Keratinocyte (primary cell): ENCODE measurements around the gene S100Z. TPM values are rescaled to one million over a fixed set of nuclear protein-coding genes. Genes with fewer than 3 reads are reported as not detected.
"Not testable (repeated sequence)": the region's sequence is repeated elsewhere in the genome, so short reads cannot be mapped to it uniquely, and the experiment has no call there.

ENCODE experiments used
- DNase-seq: peaks from one replicate; pipeline ENCODE4 v3.0.0-alpha.2; 2011; ENCODE audit warnings: low read depth, missing footprints, low spot score
- FAIRE-seq: peaks from 2 replicates; lab custom pipeline; 2011; peaks lifted over from hg19 to GRCh38; lab: Jason Lieb, UNC
- H2AFZ ChIP-seq: 2 replicates; pipeline ENCODE4 v1.6.0; 2012; ENCODE audit warnings: low read length, control low read depth, inconsistent platforms; ENCODE audit not compliant: control insufficient read depth
- H3K27ac ChIP-seq: 2 replicates; pipeline ENCODE4 v1.5.1; 2011; ENCODE audit warnings: low read length; ENCODE audit not compliant: control insufficient read depth, insufficient read depth
- H3K27me3 ChIP-seq: 3 replicates; pipeline ENCODE4 v1.6.0; 2011; ENCODE audit warnings: low read length; ENCODE audit not compliant: control insufficient read depth, insufficient read depth; ENCODE audit errors: extremely low read depth
- H3K36me3 ChIP-seq, 2 experiments: 2 replicates in 1 of 2; 3 replicates in 1 of 2; pipeline ENCODE4 v1.5.1; 2011; ENCODE audit warnings: low read length in 2 of 2, mild to moderate bottlenecking in 1 of 2; ENCODE audit not compliant: control insufficient read depth in 2 of 2, insufficient read depth in 2 of 2; ENCODE audit errors: extremely low read depth in 1 of 2
- H3K4me1 ChIP-seq: 3 replicates; pipeline ENCODE4 v1.5.1; 2011; ENCODE audit warnings: low read length; ENCODE audit not compliant: control insufficient read depth, insufficient read depth; ENCODE audit errors: extremely low read depth
- H3K4me2 ChIP-seq: 3 replicates; pipeline ENCODE4 v1.6.0; 2011; ENCODE audit warnings: low read depth, low read length; ENCODE audit not compliant: control insufficient read depth, insufficient read depth; ENCODE audit errors: extremely low read depth
- H3K4me3 ChIP-seq, 3 experiments: fragments of 200-600 bp in 1 of 3; sonication (generic) in 1 of 3; 2 replicates in 2 of 3; 3 replicates in 1 of 3; pipeline ENCODE4 v1.5.1; 2011 to 2016; ENCODE audit warnings: low read length in 3 of 3, mild to moderate bottlenecking in 3 of 3, control low read depth in 2 of 3, inconsistent platforms in 1 of 3, low read depth in 1 of 3, mixed read lengths in 1 of 3, mixed run types in 1 of 3, moderate library complexity in 1 of 3; ENCODE audit not compliant: control insufficient read depth in 2 of 3, insufficient read depth in 2 of 3; ENCODE audit errors: extremely low read depth in 1 of 3
- H3K79me2 ChIP-seq: 2 replicates; pipeline ENCODE4 v1.6.0; 2012; ENCODE audit warnings: low read length; ENCODE audit not compliant: control insufficient read depth, insufficient read depth
- H3K9ac ChIP-seq: 3 replicates; pipeline ENCODE4 v1.6.0; 2011; ENCODE audit warnings: low read length; ENCODE audit not compliant: control insufficient read depth, insufficient read depth; ENCODE audit errors: extremely low read depth
- H3K9me1 ChIP-seq: 3 replicates; pipeline ENCODE4 v1.6.0; 2011; ENCODE audit warnings: low read length; ENCODE audit not compliant: control insufficient read depth, insufficient read depth; ENCODE audit errors: extremely low read depth
- H3K9me3 ChIP-seq: 2 replicates; pipeline ENCODE4 v1.5.1; 2012; ENCODE audit warnings: low read depth, low read length; ENCODE audit not compliant: control insufficient read depth
- H4K20me1 ChIP-seq: 3 replicates; pipeline ENCODE4 v1.6.0; 2011; ENCODE audit warnings: low read length; ENCODE audit not compliant: control insufficient read depth, insufficient read depth; ENCODE audit errors: extremely low read depth
- EZH2 ChIP-seq: IDR thresholded peaks from one replicate; pipeline ENCODE4 v1.6.1; 2012; ENCODE audit warnings: inconsistent platforms, mild to moderate bottlenecking, low read length, moderate library complexity
- dilution Hi-C: fragments of 300-500 bp; cut with MboI; formaldehyde crosslinking; loops from one replicate; pipeline ENCODE4 v1.7.0; 2020; ENCODE audit warnings: low sequenced_read_pairs; ENCODE audit not compliant: extremely low pct_ligation_motif_present
- polyA plus RNA-seq, 5 experiments: library from polyadenylated mRNA; depleted of rRNA in 3 of 5; stranded (reverse) in 3 of 5; stranded (forward) in 1 of 5; unstranded in 1 of 5; fragments of >200 nt; gene quantifications; 1 replicate in 1 of 5; 2 replicates in 3 of 5; 3 replicates in 1 of 5; pipeline versions ENCODE4 v1.2.1 to v1.2.3, GENCODE V29; 2011 to 2012; ENCODE audit warnings: missing spikeins in 2 of 5, low read depth in 1 of 5, low replicate concordance in 1 of 5
- TF ChIP-seq, protein P1 (sequence below), 3 experiments: IDR thresholded peaks in 1 of 3; conservative IDR thresholded peaks in 1 of 3; optimal IDR thresholded peaks in 1 of 3; 2 replicates in 2 of 3; 3 replicates in 1 of 3; pipeline versions ENCODE3 to v1.5.1; 2011; ENCODE audit warnings: low read length in 3 of 3, mild to moderate bottlenecking in 3 of 3, moderate library complexity in 2 of 3, control low read depth in 1 of 3, inconsistent platforms in 1 of 3; ENCODE audit not compliant: insufficient read depth in 2 of 3; ENCODE audit errors: extremely low read depth in 1 of 3

The S100Z gene
- polyA plus RNA-seq, 1 donor (not counting 4 experiments of a cell fraction or from before 2014, with no cell fraction given), result not detected

DNA sequence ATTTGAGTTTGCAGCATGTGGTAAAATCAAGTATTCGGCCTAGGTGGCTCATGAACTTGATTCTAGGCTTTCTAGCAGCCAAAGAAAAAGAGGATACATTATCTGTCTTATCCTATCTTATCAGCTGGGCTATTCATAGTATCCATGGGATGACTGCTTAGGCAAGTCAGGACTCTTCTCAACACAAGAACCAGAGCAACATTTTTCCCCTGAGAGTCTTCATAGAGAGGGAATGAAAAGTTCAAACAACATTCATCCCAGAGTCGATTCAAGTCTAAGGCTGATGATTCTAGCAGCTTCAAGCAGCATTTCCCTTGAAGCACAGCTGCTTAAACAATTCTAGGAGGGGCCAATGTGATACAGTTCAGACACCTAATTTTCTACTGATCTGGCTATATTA is 3.0 kb downstream of the S100Z start:
- no peak for DNase-seq
- dilution Hi-C loops, result no loop called here

DNA sequence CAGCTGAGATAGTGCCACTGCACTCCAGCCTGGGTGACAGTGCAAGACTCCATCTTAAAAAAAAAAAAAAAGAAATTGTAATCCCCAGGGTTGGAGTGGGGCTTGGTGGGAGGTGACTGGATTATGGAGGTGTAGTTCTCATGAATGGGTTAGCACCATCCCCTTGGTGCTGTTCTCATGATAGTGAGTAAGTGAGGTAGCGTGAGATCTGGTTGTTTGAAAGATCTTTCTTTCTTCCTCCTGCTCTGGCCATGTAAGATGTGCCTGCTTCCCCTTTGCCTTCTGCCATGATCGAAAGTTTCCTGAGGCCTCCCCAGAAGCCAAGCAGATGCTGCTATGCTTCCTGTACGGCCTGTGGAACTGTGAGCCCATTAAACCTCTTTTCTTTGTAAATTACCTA is 3.9 kb downstream of the S100Z start:
- H3K27me3 ChIP-seq, H3K9me3 ChIP-seq, H3K4me3 ChIP-seq, H3K9me1 ChIP-seq, H3K79me2 ChIP-seq, H3K27ac ChIP-seq, DNase-seq, H3K9ac ChIP-seq, H4K20me1 ChIP-seq, dilution Hi-C loops, H3K4me2 ChIP-seq, H3K36me3 ChIP-seq, H2AFZ ChIP-seq, H3K4me1 ChIP-seq, FAIRE-seq: not testable (repeated sequence)

More for the DNA sequence above, 3.0 kb downstream of the S100Z start:
- no peak for TF ChIP-seq EZH2
- TF ChIP-seq, protein P1, sequence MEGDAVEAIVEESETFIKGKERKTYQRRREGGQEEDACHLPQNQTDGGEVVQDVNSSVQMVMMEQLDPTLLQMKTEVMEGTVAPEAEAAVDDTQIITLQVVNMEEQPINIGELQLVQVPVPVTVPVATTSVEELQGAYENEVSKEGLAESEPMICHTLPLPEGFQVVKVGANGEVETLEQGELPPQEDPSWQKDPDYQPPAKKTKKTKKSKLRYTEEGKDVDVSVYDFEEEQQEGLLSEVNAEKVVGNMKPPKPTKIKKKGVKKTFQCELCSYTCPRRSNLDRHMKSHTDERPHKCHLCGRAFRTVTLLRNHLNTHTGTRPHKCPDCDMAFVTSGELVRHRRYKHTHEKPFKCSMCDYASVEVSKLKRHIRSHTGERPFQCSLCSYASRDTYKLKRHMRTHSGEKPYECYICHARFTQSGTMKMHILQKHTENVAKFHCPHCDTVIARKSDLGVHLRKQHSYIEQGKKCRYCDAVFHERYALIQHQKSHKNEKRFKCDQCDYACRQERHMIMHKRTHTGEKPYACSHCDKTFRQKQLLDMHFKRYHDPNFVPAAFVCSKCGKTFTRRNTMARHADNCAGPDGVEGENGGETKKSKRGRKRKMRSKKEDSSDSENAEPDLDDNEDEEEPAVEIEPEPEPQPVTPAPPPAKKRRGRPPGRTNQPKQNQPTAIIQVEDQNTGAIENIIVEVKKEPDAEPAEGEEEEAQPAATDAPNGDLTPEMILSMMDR (optimal IDR thresholded peaks at IDR 0.05 in 1 of 3, IDR thresholded peaks at IDR 0.05 in 1 of 3, conservative IDR thresholded peaks at IDR 0.05 in 1 of 3; ENCODE audit: extremely low read depth in 1 of 3, insufficient read depth in 2 of 3, low read length in 3 of 3), result no peak
- no peak for FAIRE-seq
- H3K79me2 ChIP-seq, result no peaks in the 10 kb centered on the region
- no peak overlapping the region for H3K4me3 ChIP-seq
- no peaks in the 10 kb centered on the region for H3K9me3 ChIP-seq
- no peak overlapping the region for H3K9ac ChIP-seq
- H4K20me1 ChIP-seq, result no peaks in the 10 kb centered on the region
- no peaks in the 10 kb centered on the region for H3K27me3 ChIP-seq
- H3K27ac ChIP-seq, result no peak overlapping the region
- no peak overlapping the region for H3K4me2 ChIP-seq
- H3K9me1 ChIP-seq, result no peaks in the 10 kb centered on the region
- H3K36me3 ChIP-seq, result no peaks in the 10 kb centered on the region
- H2AFZ ChIP-seq, result no peak overlapping the region
- no peaks in the 10 kb centered on the region for H3K4me1 ChIP-seq

DNA sequence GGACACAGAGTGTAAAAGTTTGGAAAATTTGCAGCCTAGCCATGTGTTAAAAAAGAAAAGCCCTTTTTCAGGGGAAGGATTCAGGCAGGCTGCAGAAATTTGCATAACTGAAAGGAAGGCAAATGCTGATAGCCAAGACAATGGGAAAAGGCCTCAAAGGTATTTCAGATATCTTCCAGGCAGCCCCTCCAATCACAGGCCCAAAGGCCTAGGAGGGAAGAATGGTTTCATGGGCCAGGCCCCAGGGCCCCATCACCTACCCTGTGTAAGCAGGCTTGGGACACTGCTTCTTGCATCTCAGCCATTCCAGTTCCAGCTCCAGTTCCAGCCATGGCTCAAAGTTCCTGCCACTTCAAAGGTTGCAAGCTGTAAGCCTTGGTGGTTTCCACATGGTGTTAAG is 4.8 kb downstream of the S100Z start:
- no peak overlapping the region for H2AFZ ChIP-seq

DNA sequence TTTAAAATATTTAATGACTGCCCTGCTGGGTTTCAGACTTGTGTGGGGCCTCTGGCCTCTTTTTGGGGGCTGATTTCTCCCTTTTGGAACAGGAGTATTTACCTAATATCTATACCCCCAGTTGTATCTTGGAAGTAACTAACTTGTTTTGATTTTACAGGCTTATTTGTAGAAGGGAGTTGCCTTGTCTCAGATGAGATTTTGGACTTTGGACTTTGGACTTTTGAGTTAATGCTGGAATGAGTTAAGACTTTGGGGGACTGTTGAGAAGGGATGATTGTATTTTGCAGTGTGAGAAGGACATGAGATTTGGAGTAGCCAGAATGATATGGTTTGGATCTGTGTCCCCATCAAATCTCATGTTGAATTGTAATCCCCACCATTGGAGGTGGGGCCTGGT is 5.7 kb downstream of the S100Z start:
- FAIRE-seq, dilution Hi-C loops, H4K20me1 ChIP-seq, H3K79me2 ChIP-seq, H3K9me1 ChIP-seq, H2AFZ ChIP-seq, H3K4me3 ChIP-seq, DNase-seq, H3K4me2 ChIP-seq, H3K36me3 ChIP-seq, H3K9ac ChIP-seq, H3K9me3 ChIP-seq, H3K27me3 ChIP-seq, H3K4me1 ChIP-seq, H3K27ac ChIP-seq: not testable (repeated sequence)

More for the DNA sequence above, 4.8 kb downstream of the S100Z start:
- H4K20me1 ChIP-seq, result no peaks in the 10 kb centered on the region
- no peak overlapping the region for H3K4me3 ChIP-seq
- no peaks in the 10 kb centered on the region for H3K36me3 ChIP-seq
- H3K9me3 ChIP-seq, result no peaks in the 10 kb centered on the region
- DNase-seq (no peak), FAIRE-seq (no peak)
- no peaks in the 10 kb centered on the region for H3K9me1 ChIP-seq
- no peak overlapping the region for H3K27ac ChIP-seq
- TF ChIP-seq EZH2, result no peak
- TF ChIP-seq, protein P1 (optimal IDR thresholded peaks at IDR 0.05 in 1 of 3, IDR thresholded peaks at IDR 0.05 in 1 of 3, conservative IDR thresholded peaks at IDR 0.05 in 1 of 3; ENCODE audit: extremely low read depth in 1 of 3, insufficient read depth in 2 of 3, low read length in 3 of 3), result no peak
- no peak overlapping the region for H3K9ac ChIP-seq
- no peaks in the 10 kb centered on the region for H3K4me1 ChIP-seq
- H3K27me3 ChIP-seq, result no peaks in the 10 kb centered on the region
- dilution Hi-C loops, result no loop called here
- no peaks in the 10 kb centered on the region for H3K79me2 ChIP-seq
- H3K4me2 ChIP-seq, result no peak overlapping the region
